Dendritic cell treated with granulocyte-macrophage colony-stimulating factor and Interleukin-4, amounts not matched to agents 40 ng/mL and 50 ng/mL, for 4 days (primary cell): Measurements from ENCODE around the gene ACLY.

ENCODE experiments used
- H3K27ac Mint-ChIP-seq: one replicate; pipeline ENCODE4 v1.8.0; 2022; ENCODE audit warnings: mild to moderate bottlenecking, mixed read lengths
- H3K27me3 Mint-ChIP-seq: one replicate; pipeline ENCODE4 v1.8.0; 2022; ENCODE audit warnings: mild to moderate bottlenecking, mixed read lengths
- H3K36me3 Mint-ChIP-seq: one replicate; pipeline ENCODE4 v1.8.0; 2022; ENCODE audit warnings: low read depth, mixed read lengths
- H3K4me1 Mint-ChIP-seq: one replicate; pipeline ENCODE4 v1.8.0; 2022; ENCODE audit warnings: low read depth, mixed read lengths
- H3K4me3 Mint-ChIP-seq: one replicate; pipeline ENCODE4 v1.8.0; 2022; ENCODE audit warnings: mild to moderate bottlenecking, moderate library complexity, mixed read lengths
- H3K9me3 Mint-ChIP-seq: one replicate; pipeline ENCODE4 v1.8.0; 2022; ENCODE audit warnings: mixed read lengths
- intact Hi-C: fragments of 100-400 bp; cut with micrococcal nuclease; formaldehyde crosslinking; loops from one replicate; pipeline ENCODE4 v1.15.0; 2022

The ACLY gene

DNA sequence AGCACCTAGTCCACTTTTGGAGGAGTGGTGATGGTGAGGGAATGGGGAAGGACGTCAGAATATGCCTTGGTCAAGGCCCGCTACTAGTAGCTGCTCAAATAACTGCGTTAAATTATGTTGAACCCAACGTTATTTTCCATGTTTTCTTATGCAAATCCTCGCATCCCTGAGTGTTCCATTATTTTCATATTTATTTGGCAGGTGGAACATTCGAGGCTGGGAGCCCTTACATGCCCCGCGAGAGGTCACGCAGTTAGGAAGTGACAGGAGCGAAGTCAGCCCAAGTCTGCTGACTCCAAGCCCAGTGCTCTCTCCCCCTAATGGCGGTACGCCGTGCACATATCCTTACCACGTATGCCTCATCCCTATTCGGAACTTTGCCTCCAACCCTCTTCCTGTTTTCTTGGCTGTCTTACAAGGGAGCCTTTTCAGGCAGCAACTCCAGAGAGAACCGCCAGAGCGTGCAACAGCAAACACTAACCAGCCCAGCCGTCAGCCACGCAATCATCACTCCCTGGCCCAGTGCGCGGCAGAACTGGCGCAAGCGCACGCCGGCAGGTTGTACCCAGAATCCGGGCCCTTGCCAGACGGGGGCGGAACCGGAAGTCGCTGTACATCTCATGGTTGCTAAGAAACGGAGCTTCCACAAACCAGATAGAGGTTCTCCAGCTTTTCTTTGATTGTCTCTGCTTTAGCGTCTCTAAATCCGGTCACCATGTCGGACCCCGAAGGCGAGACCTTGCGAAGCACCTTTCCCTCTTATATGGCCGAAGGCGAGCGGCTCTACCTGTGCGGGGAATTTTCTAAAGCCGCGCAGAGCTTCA, 11.5 kb upstream of the ACLY start, which contains the start of gene ODAD4:
Gene ODAD4, plus strand, starts transcription at position 609 of the 824 bp plus-strand sequence. Its CDS starts 107 bp downstream, at position 716.
- H3K4me3 Mint-ChIP-seq, result peak within 1 kb of the TSS; percentile 86
- H3K27ac Mint-ChIP-seq, result peak within 1 kb of the TSS; percentile 95
- no peaks in the 10 kb centered on the region for H3K36me3 Mint-ChIP-seq
- intact Hi-C loops, result loop anchor here (1.0 kb wide), 1 partner anchor 11 kb away; no protein-coding TSS in a partner anchor
- H3K9me3 Mint-ChIP-seq, result no peaks in the 10 kb centered on the region
- peaks cover 47% of the 10 kb centered on the region for H3K4me1 Mint-ChIP-seq
- H3K27me3 Mint-ChIP-seq, result no peaks in the 10 kb centered on the region

GRCh38 chr17:41928693-41929251, 10.0 kb upstream of the ACLY start:
- Mint-ChIP-seq H3K4me3 (peak overlapping the region; percentile 11), H3K27me3 (no peaks in the 10 kb centered on the region), H3K36me3 (no peaks in the 10 kb centered on the region), H3K4me1 (peaks cover 47% of the 10 kb centered on the region), H3K9me3 (no peaks in the 10 kb centered on the region), H3K27ac (peak overlapping the region; percentile 95)
- intact Hi-C loops, result no loop called here

- H3K27me3 Mint-ChIP-seq, result no peaks in the 10 kb centered on the region
- no peaks in the 10 kb centered on the region for H3K36me3 Mint-ChIP-seq
- no peak overlapping the region for H3K27ac Mint-ChIP-seq
- intact Hi-C loops, result no loop called here
- no peak overlapping the region for H3K4me3 Mint-ChIP-seq
- no peaks in the 10 kb centered on the region for H3K9me3 Mint-ChIP-seq
- H3K4me1 Mint-ChIP-seq, result peaks cover 25% of the 10 kb centered on the region
Measured at GRCh38 chr17:41925991-41926590, 7.3 kb upstream of the ACLY start.

- H3K4me1 Mint-ChIP-seq, result peaks cover 34% of the 10 kb centered on the region
- no peak overlapping the region for H3K27ac Mint-ChIP-seq
- H3K4me3 Mint-ChIP-seq, result no peak overlapping the region
- intact Hi-C loops, result no loop called here
- peaks cover 18% of the 10 kb centered on the region for H3K36me3 Mint-ChIP-seq
- no peaks in the 10 kb centered on the region for H3K9me3 Mint-ChIP-seq
- no peaks in the 10 kb centered on the region for H3K27me3 Mint-ChIP-seq
Measured at GRCh38 chr17:41920580-41920955, 1.8 kb upstream of the ACLY start.

GRCh38 chr17:41919840-41920579, 1.3 kb upstream of the ACLY start:
- H3K4me1 Mint-ChIP-seq, result peaks cover 39% of the 10 kb centered on the region
- no peaks in the 10 kb centered on the region for H3K9me3 Mint-ChIP-seq
- H3K36me3 Mint-ChIP-seq, result peaks cover 23% of the 10 kb centered on the region
- H3K27ac Mint-ChIP-seq, result peak overlapping the region; percentile 91
- intact Hi-C loops, result loop anchor here (1.0 kb wide), 1 partner anchor 10 kb away; the partner anchor contains the start of gene ODAD4
- H3K4me3 Mint-ChIP-seq, result no peak overlapping the region
- no peaks in the 10 kb centered on the region for H3K27me3 Mint-ChIP-seq

DNA sequence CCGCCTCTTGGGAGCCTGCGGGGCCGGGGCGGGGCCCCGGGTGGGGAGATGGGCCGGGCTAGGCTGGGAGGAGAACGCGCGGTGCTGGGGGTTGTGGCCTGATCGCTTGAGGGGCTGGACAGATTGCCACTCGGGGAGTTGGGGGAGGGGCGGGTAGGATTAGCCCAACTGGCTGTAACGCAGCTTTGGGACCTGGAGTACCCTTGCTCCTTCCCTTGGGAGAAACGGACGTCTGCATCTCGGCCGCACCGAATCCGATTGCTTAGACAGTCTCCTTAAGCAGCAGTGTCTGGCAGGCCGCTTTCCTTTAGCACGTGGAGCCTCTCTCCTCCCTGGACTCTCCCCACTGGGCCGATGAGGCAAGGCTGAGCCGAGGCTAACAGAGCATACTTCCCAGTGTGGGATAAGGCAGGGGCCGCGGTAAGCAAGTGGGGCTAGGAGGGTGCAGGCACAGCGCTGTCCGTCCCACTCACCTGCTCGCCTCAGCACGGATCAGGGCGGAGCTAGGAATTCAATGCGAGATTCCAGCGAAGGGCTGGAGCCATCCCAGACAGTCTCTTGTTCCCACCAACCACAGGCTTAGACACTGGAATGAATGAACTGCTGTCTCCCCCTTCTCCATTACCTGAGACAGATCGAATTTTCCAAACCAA, 540 bp upstream of the ACLY start:
- intact Hi-C loops, result loop anchor here (1.0 kb wide), 1 partner anchor 11 kb away; the partner anchor contains the start of gene ODAD4
- Mint-ChIP-seq H3K27me3 (no peaks in the 10 kb centered on the region), H3K4me1 (peaks cover 46% of the 10 kb centered on the region), H3K4me3 (peak overlapping the region; percentile 99), H3K9me3 (no peaks in the 10 kb centered on the region), H3K36me3 (peaks cover 30% of the 10 kb centered on the region), H3K27ac (peak overlapping the region; percentile 91)

DNA sequence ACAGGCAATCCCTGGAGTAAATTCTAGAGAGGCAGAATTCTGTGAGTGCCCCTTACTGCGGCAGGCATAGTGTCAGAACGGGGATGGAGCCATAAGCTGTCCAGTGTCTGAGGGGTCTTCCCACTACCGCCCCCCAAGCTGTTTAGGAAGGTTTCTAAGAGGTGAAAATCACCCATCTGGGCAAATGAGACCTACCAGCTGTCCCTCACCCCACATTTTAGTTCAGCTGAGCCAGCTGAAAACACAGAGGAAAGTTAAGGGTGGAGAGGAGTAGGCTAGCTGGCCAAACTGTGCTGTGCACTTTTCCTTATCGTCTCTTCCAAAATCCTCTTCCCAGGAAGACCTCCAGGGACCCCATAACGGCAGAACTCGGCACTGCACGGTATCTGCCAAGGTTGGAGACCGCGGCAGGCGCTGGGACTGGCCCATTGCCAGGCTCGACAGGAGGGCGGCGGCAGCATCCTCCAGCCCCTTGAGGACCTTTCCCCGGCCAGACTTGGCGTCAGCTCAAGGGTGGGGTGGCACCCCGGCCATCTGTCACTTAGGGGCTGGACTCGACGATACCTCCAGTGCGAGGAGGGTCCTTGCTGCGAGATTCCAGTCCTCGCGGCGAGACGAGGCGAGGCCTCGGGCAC, 955 bp downstream of the ACLY start:
- Mint-ChIP-seq H3K9me3 (no peaks in the 10 kb centered on the region), H3K4me3 (peak overlapping the region; percentile 99), H3K36me3 (peaks cover 45% of the 10 kb centered on the region), H3K27me3 (no peaks in the 10 kb centered on the region), H3K27ac (peak overlapping the region; percentile 91), H3K4me1 (peaks cover 56% of the 10 kb centered on the region)
- intact Hi-C loops, result no loop called here

DNA sequence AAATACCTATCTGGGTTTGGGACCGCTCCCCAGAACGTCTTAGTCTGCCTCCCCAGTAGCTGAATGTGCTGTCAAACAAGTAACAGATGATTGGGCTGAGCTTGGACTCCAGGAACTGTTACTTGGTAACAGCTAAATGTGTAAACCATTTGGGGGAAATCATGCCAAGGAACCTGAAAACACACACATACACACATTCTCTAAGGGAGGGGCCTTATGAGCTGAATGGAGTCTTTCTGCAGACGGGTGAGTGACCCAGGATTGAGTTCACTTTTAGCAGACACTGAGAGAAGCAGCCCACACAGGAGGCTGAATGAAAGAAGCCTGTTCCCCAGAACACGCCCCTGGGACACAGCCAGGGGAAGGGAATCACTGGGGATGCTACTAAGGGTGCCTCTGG, 1.6 kb downstream of the ACLY start:
- H3K4me1 Mint-ChIP-seq, result peaks cover 56% of the 10 kb centered on the region

GRCh38 chr17:41915566-41915965, 3.2 kb downstream of the ACLY start:
- Mint-ChIP-seq H3K4me3 (no peak overlapping the region), H3K9me3 (no peaks in the 10 kb centered on the region), H3K4me1 (peaks cover 56% of the 10 kb centered on the region), H3K27ac (peak overlapping the region; percentile 64), H3K27me3 (no peaks in the 10 kb centered on the region), H3K36me3 (peaks cover 68% of the 10 kb centered on the region)
- intact Hi-C loops, result no loop called here

More for the DNA sequence above, 1.6 kb downstream of the ACLY start:
- intact Hi-C loops, result no loop called here
- H3K9me3 Mint-ChIP-seq, result no peaks in the 10 kb centered on the region
- peaks cover 51% of the 10 kb centered on the region for H3K36me3 Mint-ChIP-seq
- peak overlapping the region; percentile 99 for H3K4me3 Mint-ChIP-seq
- peak overlapping the region; percentile 91 for H3K27ac Mint-ChIP-seq
- H3K27me3 Mint-ChIP-seq, result no peaks in the 10 kb centered on the region

DNA sequence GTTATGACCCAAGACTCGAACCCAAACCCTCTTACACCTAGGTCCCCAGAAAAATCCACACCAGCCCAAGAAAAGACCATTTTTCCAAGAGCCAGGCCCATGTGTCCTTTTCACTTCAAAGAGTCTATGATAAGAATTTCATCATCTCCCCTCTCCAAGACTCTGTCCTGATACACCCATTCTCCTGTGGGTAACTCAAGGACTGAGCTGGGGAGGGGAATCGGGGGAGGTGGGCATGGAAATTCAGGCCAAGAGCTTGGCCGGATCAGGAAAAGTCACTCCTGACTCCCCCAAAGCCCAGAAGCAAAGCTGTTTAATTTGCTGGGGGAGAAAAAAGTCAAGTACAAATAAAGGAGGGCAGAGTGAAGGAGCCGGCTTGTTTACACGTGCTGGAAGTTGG, 3.7 kb downstream of the ACLY start:
- Mint-ChIP-seq H3K27me3 (no peaks in the 10 kb centered on the region), H3K27ac (no peak overlapping the region), H3K4me3 (no peak overlapping the region), H3K36me3 (peaks cover 73% of the 10 kb centered on the region), H3K9me3 (no peaks in the 10 kb centered on the region), H3K4me1 (peaks cover 52% of the 10 kb centered on the region)
- intact Hi-C loops, result no loop called here

GRCh38 chr17:41914358-41914766, 4.4 kb downstream of the ACLY start:
- Mint-ChIP-seq H3K27me3 (no peaks in the 10 kb centered on the region), H3K9me3 (no peaks in the 10 kb centered on the region), H3K4me3 (no peak overlapping the region), H3K4me1 (peaks cover 46% of the 10 kb centered on the region), H3K36me3 (peaks cover 80% of the 10 kb centered on the region), H3K27ac (no peak overlapping the region)
- intact Hi-C loops, result no loop called here

GRCh38 chr17:41913798-41914197, 5.0 kb downstream of the ACLY start:
- no peak overlapping the region for H3K4me3 Mint-ChIP-seq
- H3K27me3 Mint-ChIP-seq, result no peaks in the 10 kb centered on the region
- H3K36me3 Mint-ChIP-seq, result peaks cover 85% of the 10 kb centered on the region
- no peaks in the 10 kb centered on the region for H3K9me3 Mint-ChIP-seq
- intact Hi-C loops, result no loop called here
- no peak overlapping the region for H3K27ac Mint-ChIP-seq
- H3K4me1 Mint-ChIP-seq, result peaks cover 44% of the 10 kb centered on the region

DNA sequence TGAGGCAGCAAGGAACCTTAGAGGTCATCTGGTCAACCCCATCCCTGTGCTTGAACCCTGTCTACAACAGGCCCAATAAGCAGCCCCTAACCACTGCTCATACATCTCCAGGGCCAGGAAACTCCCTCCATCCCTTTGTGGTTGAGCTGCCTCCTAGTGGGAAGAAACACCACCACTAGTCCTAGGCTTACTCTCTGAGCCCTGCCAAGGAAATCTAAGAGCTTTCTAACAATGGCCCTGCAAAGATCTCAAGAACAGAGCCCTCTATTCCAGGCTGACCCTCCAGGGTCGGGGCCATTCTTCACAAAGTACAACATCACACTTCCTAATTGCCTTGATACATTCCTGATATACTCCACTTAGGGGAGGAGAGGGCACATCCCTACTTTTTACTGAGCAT, 5.8 kb downstream of the ACLY start:
- H3K27me3 Mint-ChIP-seq, result no peaks in the 10 kb centered on the region
- no peaks in the 10 kb centered on the region for H3K9me3 Mint-ChIP-seq
- peaks cover 86% of the 10 kb centered on the region for H3K36me3 Mint-ChIP-seq
- no peak overlapping the region for H3K4me3 Mint-ChIP-seq
- intact Hi-C loops, result no loop called here
- peaks cover 43% of the 10 kb centered on the region for H3K4me1 Mint-ChIP-seq
- no peak overlapping the region for H3K27ac Mint-ChIP-seq
